ENCODE data around the gene SLC22A31. TPM values are rescaled to one million over a fixed set of nuclear protein-coding genes. Genes with fewer than 3 reads are reported as not detected.

SLC22A31 gene
- total RNA-seq, 5 donors from 2014 or later (not counting 1 experiment from before 2014, with no cell fraction given), result 0.49 to 2.7 (median 1.3) TPM

GRCh38 chr16:89210165-89210903 lies 10.0 kb upstream of the SLC22A31 start:
- ATAC-seq (replicated peaks in 1 of 4), result no peak
- H3K9me3 ChIP-seq, result no peaks in the 10 kb centered on the region
- CTCF ChIA-PET, result interaction anchor here in 1 of 2 donors (0.6 kb wide), 1 partner anchor 14 kb away, joined by 3 read pairs; no protein-coding TSS in a partner anchor
- Mint-ChIP-seq H3K9me3 (no peaks in the 10 kb centered on the region), H3K4me3 (no peak overlapping the region), H3K27ac (no peak overlapping the region), H3K4me1 (peaks cover 1 to 7% (median 7%) of the 10 kb centered on the region in 3 donors), H3K36me3 (no peaks in the 10 kb centered on the region), H3K27me3 (peaks cover 9 to 39% of the 10 kb centered on the region in 2 donors)
- H3K4me1 ChIP-seq (ENCODE audit: control insufficient read depth in 1 of 2, extremely low read depth in 1 of 2, insufficient read depth in 2 of 2, low read length in 2 of 2), result no peaks in the 10 kb centered on the region
- POLR2A ChIA-PET, result no interaction called here
- H3K36me3 ChIP-seq (ENCODE audit: control insufficient read depth in 2 of 2, extremely low read depth in 1 of 2, insufficient read depth in 1 of 2, low read length in 1 of 2), result no peaks in the 10 kb centered on the region
- no peak overlapping the region for H3K4me3 ChIP-seq (ENCODE audit: control insufficient read depth in 1 of 2, extremely low read depth in 1 of 2, low read length in 1 of 2)
- DNase-seq, result no peak
- WGBS (ENCODE audit: insufficient coverage), result 65% methylated on average over 7 of the region's 11 CpGs
- H3K27ac ChIP-seq (ENCODE audit: low read length), result no peak overlapping the region
- peaks cover 0 to 45% of the 10 kb centered on the region in 2 experiments for H3K27me3 ChIP-seq (replicated peaks in 1 of 2; ENCODE audit: control insufficient read depth in 2 of 2, extremely low read depth in 1 of 2, insufficient read depth in 2 of 2, low read length in 1 of 2)

DNA sequence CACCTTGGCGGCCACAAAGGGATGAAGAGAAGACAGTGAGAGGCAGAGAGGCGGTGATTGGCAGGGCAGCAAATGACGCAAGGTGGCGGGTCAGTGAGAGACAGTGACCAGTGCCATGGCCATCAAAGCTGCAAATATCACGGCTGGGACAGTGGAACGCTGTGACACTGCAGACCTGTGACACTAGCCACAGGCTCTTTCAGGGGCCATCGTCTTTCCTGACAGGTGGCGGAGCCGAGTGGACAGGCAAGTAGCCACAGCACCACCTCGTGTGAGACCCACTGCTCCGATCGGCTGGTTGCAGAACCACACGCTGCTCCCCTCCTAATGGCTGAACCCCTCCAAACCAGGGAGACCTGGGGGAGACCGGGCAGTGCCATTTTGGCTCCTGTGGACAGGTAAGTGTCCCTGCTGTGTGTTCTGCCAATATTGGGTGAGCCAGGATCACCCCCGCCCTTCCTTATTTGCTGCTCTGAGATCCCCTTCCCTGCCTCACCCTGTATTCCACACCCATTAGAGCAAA lies 9.2 kb upstream of the SLC22A31 start:
- no peaks in the 10 kb centered on the region for H3K4me1 ChIP-seq (ENCODE audit: control insufficient read depth in 1 of 2, extremely low read depth in 1 of 2, insufficient read depth in 2 of 2, low read length in 2 of 2)
- Mint-ChIP-seq H3K27ac (no peak overlapping the region), H3K4me3 (no peak overlapping the region), H3K4me1 (peaks cover 0 to 4% (median 2%) of the 10 kb centered on the region in 3 donors), H3K36me3 (no peaks in the 10 kb centered on the region), H3K9me3 (no peaks in the 10 kb centered on the region), H3K27me3 (peaks cover 9 to 45% of the 10 kb centered on the region in 2 donors)
- POLR2A ChIA-PET, result interaction anchor here in 1 of 2 donors (0.6 kb wide), 1 partner anchor 128 kb away, joined by 10 read pairs; no protein-coding TSS in a partner anchor
- H3K4me3 ChIP-seq (ENCODE audit: control insufficient read depth in 1 of 2, extremely low read depth in 1 of 2, low read length in 1 of 2), result no peak overlapping the region
- no peaks in the 10 kb centered on the region for H3K9me3 ChIP-seq
- no peaks in the 10 kb centered on the region for H3K36me3 ChIP-seq (ENCODE audit: control insufficient read depth in 2 of 2, extremely low read depth in 1 of 2, insufficient read depth in 1 of 2, low read length in 1 of 2)
- CTCF ChIA-PET, result no interaction called here
- peaks cover 0 to 52% of the 10 kb centered on the region in 2 experiments for H3K27me3 ChIP-seq (replicated peaks in 1 of 2; ENCODE audit: control insufficient read depth in 2 of 2, extremely low read depth in 1 of 2, insufficient read depth in 2 of 2, low read length in 1 of 2)
- H3K27ac ChIP-seq (ENCODE audit: low read length), result no peak overlapping the region
- ATAC-seq (replicated peaks in 1 of 4) (no peak), DNase-seq (no peak)
- WGBS (ENCODE audit: insufficient coverage), result 64% methylated on average over 14 of the region's 15 CpGs

DNA sequence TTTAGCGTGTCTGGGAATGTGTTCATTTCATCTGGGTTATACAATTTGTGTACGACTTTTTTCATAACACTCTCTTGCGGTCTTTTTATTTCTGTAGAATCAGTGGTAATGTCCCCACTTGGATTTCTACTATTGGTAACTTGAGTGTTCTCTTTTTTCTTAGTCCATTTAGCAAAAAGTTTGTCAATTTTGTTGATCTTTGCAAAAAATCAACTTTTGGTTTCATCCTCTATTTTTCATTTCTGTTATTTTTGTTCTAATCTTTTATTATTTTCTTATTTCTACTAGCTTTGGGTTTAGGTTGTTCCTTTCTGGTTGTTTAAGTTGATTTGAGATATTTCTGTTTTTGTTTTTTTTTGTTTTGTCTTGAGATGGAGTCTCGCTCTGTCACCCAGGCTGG lies 7.7 kb upstream of the SLC22A31 start:
- H3K9me3 Mint-ChIP-seq, result no peaks in the 10 kb centered on the region
- Histone ChIP-seq H3K27me3 (replicated peaks in 1 of 2; ENCODE audit: control insufficient read depth in 2 of 2, extremely low read depth in 1 of 2, insufficient read depth in 2 of 2, low read length in 1 of 2) (peaks cover 5 to 57% of the 10 kb centered on the region in 2 experiments), H3K9me3 (no peaks in the 10 kb centered on the region), H3K4me1 (ENCODE audit: control insufficient read depth in 1 of 2, extremely low read depth in 1 of 2, insufficient read depth in 2 of 2, low read length in 2 of 2) (no peaks in the 10 kb centered on the region), H3K27ac (ENCODE audit: low read length) (no peak overlapping the region), H3K4me3 (ENCODE audit: control insufficient read depth in 1 of 2, extremely low read depth in 1 of 2, low read length in 1 of 2) (no peak overlapping the region), H3K36me3 (ENCODE audit: control insufficient read depth in 2 of 2, extremely low read depth in 1 of 2, insufficient read depth in 1 of 2, low read length in 1 of 2) (no peaks in the 10 kb centered on the region)
- ChIA-PET CTCF (no interaction called here), POLR2A (interaction anchor here in 1 of 2 donors (0.5 kb wide), 1 partner anchor 10 kb away, joined by 3 read pairs; no protein-coding TSS in a partner anchor)
- WGBS (ENCODE audit: insufficient coverage), result no CpG with 5 or more reads among the region's 4 CpGs
- H3K27ac Mint-ChIP-seq, result no peak overlapping the region
- no peak for DNase-seq
- H3K4me1 Mint-ChIP-seq, result peaks cover 0 to 2% (median under 1%) of the 10 kb centered on the region in 3 donors
- H3K36me3 Mint-ChIP-seq, result no peaks in the 10 kb centered on the region
- no peak for ATAC-seq (replicated peaks in 1 of 4)
- H3K4me3 Mint-ChIP-seq, result no peak overlapping the region
- H3K27me3 Mint-ChIP-seq, result peaks cover 18 to 60% of the 10 kb centered on the region in 2 donors

- WGBS (ENCODE audit: insufficient coverage), result 43% methylated on average over 33 of the region's 49 CpGs
- Mint-ChIP-seq H3K36me3 (no peaks in the 10 kb centered on the region), H3K27me3 (peaks cover 21 to 62% of the 10 kb centered on the region in 2 donors), H3K4me1 (peaks cover 0 to 21% (median 13%) of the 10 kb centered on the region in 3 donors), H3K27ac (peak overlapping the region in 1 of 2 donors; percentile 32), H3K9me3 (peaks cover 0 to 4% (median 0%) of the 10 kb centered on the region in 3 donors), H3K4me3 (peak overlapping the region; percentile 51 to 57 (median 57))
- peak overlapping the region in 1 of 2 donors; percentile 51 for H3K4me3 ChIP-seq (ENCODE audit: control insufficient read depth in 1 of 2, extremely low read depth in 1 of 2, low read length in 1 of 2)
- peaks cover 7 to 16% of the 10 kb centered on the region in 2 experiments for H3K4me1 ChIP-seq (ENCODE audit: control insufficient read depth in 1 of 2, extremely low read depth in 1 of 2, insufficient read depth in 2 of 2, low read length in 2 of 2)
- H3K9me3 ChIP-seq, result no peaks in the 10 kb centered on the region
- CTCF ChIA-PET, result interaction anchor here in 1 of 2 donors (0.9 kb wide), 1 partner anchor 13 kb away, joined by 3 read pairs; no protein-coding TSS in a partner anchor
- ATAC-seq (replicated peaks in 1 of 4), result no peak
- DNase-seq, result no peak
- peaks cover 11 to 67% of the 10 kb centered on the region in 2 experiments for H3K27me3 ChIP-seq (replicated peaks in 1 of 2; ENCODE audit: control insufficient read depth in 2 of 2, extremely low read depth in 1 of 2, insufficient read depth in 2 of 2, low read length in 1 of 2)
- POLR2A ChIA-PET, result no interaction called here
- H3K27ac ChIP-seq (ENCODE audit: low read length), result no peak overlapping the region
- no peaks in the 10 kb centered on the region for H3K36me3 ChIP-seq (ENCODE audit: control insufficient read depth in 2 of 2, extremely low read depth in 1 of 2, insufficient read depth in 1 of 2, low read length in 1 of 2)
Measured at GRCh38 chr16:89202422-89203215, 2.3 kb upstream of the SLC22A31 start.

- Mint-ChIP-seq H3K9me3 (peaks cover 0 to 4% (median 0%) of the 10 kb centered on the region in 3 donors), H3K27ac (no peak overlapping the region), H3K4me3 (peak overlapping the region; percentile 43 to 57 (median 57)), H3K27me3 (peaks cover 21 to 57% of the 10 kb centered on the region in 2 donors), H3K36me3 (no peaks in the 10 kb centered on the region), H3K4me1 (peaks cover 0 to 21% (median 13%) of the 10 kb centered on the region in 3 donors)
- ChIA-PET POLR2A (no interaction called here), CTCF (no interaction called here)
- no peaks in the 10 kb centered on the region for H3K9me3 ChIP-seq
- H3K4me3 ChIP-seq (ENCODE audit: control insufficient read depth in 1 of 2, extremely low read depth in 1 of 2, low read length in 1 of 2), result peak overlapping the region; percentile 7 to 54
- H3K36me3 ChIP-seq (ENCODE audit: control insufficient read depth in 2 of 2, extremely low read depth in 1 of 2, insufficient read depth in 1 of 2, low read length in 1 of 2), result no peaks in the 10 kb centered on the region
- peak; percentile 45 to 85 (median 67) for DNase-seq
- H3K27me3 ChIP-seq (replicated peaks in 1 of 2; ENCODE audit: control insufficient read depth in 2 of 2, extremely low read depth in 1 of 2, insufficient read depth in 2 of 2, low read length in 1 of 2), result peaks cover 11 to 72% of the 10 kb centered on the region in 2 experiments
- peak; percentile 82 to 89 (median 86) for ATAC-seq (replicated peaks in 1 of 4)
- H3K4me1 ChIP-seq (ENCODE audit: control insufficient read depth in 1 of 2, extremely low read depth in 1 of 2, insufficient read depth in 2 of 2, low read length in 2 of 2), result peaks cover 7 to 16% of the 10 kb centered on the region in 2 experiments
- no peak overlapping the region for H3K27ac ChIP-seq (ENCODE audit: low read length)
- WGBS (ENCODE audit: insufficient coverage), result 3% methylated on average over 86 of the region's 111 CpGs
Measured at GRCh38 chr16:89201439-89202377, 1.4 kb upstream of the SLC22A31 start.
